SU-DHL-6 (cell line): ENCODE data around the gene WTAP.
"Not testable (repeated sequence)": the region's sequence is repeated elsewhere in the genome, so short reads cannot be mapped to it uniquely, and the experiment has no call there.

Experiments used
- CTCF ChIP-seq: fragments of 200-600 bp; sonication (generic); IDR thresholded peaks from one replicate; pipeline ENCODE4 v1.5.1; 2017; ENCODE audit warnings: antibody characterized with exemption, mild to moderate bottlenecking, low read length, moderate library complexity; ENCODE audit not compliant: insufficient read depth, poor library complexity, severe bottlenecking
- EZH2phosphoT487 ChIP-seq: fragments of 200-600 bp; sonication (generic), shearing (Covaris generic); conservative IDR thresholded peaks from 2 replicates; pipeline ENCODE4 v1.6.1; 2018; ENCODE audit warnings: mild to moderate bottlenecking, antibody characterized with exemption, low read length, moderate library complexity, mixed read lengths

- TF ChIP-seq CTCF, EZH2phosphoT487: not testable (repeated sequence)
These were observed 16.7 kb upstream of the WTAP start for GRCh38 chr6:159710603-159711002.
